ENCODE results near the gene OR5A2. TPM values are rescaled to one million over a fixed set of nuclear protein-coding genes. Genes with fewer than 3 reads are reported as not detected.
A peak's percentile ranks its signal among the peaks of the same experiment; 100 is the strongest.
"Not testable (repeated sequence)": the region's sequence is repeated elsewhere in the genome, so short reads cannot be mapped to it uniquely, and the experiment has no call there.

OR5A2 gene
- total RNA-seq: not detected

GRCh38 chr11:59426361-59427067 lies at the start of gene OR5A2:
Gene OR5A2, minus strand, starts transcription at chr11:59426413. Its CDS starts 3,460 bp downstream, at chr11:59422953.
- H3K27me3 Mint-ChIP-seq: peaks cover 10% of the 10 kb centered on the region
- ATAC-seq (no peak), DNase-seq (no peak)
- peaks cover 4% of the 10 kb centered on the region for H3K4me1 Mint-ChIP-seq
- H3K27ac Mint-ChIP-seq: no peak within 1 kb of the TSS
- no peaks in the 10 kb centered on the region for H3K9me3 Mint-ChIP-seq (ENCODE audit: low read depth)
- no peaks in the 10 kb centered on the region for H3K36me3 Mint-ChIP-seq
- no peak within 1 kb of the TSS for H3K4me3 Mint-ChIP-seq
- CTCF ChIA-PET: no interaction called here

DNA sequence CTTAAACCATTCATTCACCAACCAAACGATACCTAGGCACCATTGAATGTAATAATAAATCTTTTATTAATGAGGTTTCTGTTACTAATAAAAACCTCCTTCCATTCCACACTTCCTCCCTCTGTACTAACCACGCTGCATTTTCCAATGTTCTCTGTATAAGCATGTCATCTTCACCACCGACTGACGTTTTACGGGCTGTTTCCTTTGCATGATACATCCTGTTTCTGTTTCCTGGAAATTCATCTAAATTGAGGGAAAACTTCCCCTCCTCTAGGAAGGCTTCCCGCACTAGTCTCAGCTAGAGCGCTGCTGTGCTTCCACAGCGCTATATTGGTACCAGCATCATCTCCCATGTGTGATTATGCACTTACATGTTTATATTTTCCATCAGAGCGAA lies 49.0 kb upstream of the OR5A2 start:
- no peaks in the 10 kb centered on the region for H3K36me3 Mint-ChIP-seq
- ATAC-seq (no peak), DNase-seq (no peak)
- no peak overlapping the region for H3K27ac Mint-ChIP-seq
- H3K27me3 Mint-ChIP-seq: peaks cover 11% of the 10 kb centered on the region
- no peaks in the 10 kb centered on the region for H3K9me3 Mint-ChIP-seq (ENCODE audit: low read depth)
- CTCF ChIA-PET: no interaction called here
- no peaks in the 10 kb centered on the region for H3K4me1 Mint-ChIP-seq
- H3K4me3 Mint-ChIP-seq: no peak overlapping the region

DNA sequence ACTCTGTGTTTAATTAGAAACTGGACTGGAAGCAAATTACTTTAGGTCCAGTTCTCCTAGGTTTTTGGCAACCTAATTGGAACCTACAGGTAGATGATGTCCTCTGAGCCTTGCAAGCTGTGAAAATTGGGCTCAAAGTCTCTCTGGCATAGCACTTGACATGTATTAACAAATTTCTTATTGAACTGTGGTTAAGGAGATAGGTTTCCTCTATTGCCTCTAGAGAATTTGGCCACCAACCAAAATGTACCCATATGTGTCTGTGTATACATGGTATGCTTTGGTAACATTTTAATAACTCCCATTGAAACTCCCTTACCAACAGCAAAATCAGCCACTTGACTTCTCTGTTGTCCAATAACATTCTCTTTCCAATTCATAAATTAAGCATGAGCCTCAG lies 46.8 kb upstream of the OR5A2 start, which contains the start of gene OR4D10:
Gene OR4D10 (plus strand): TSS at position 301 of the 400 bp plus-strand sequence. CDS start 4,115 bp downstream, outside the sequence.
- H3K27ac Mint-ChIP-seq: no peak within 1 kb of the TSS
- peaks cover 6% of the 10 kb centered on the region for H3K27me3 Mint-ChIP-seq
- H3K36me3 Mint-ChIP-seq: no peaks in the 10 kb centered on the region
- no peaks in the 10 kb centered on the region for H3K4me1 Mint-ChIP-seq
- ATAC-seq (no peak), DNase-seq (no peak)
- H3K4me3 Mint-ChIP-seq: no peak within 1 kb of the TSS
- CTCF ChIA-PET: no interaction called here
- H3K9me3 Mint-ChIP-seq (ENCODE audit: low read depth): no peaks in the 10 kb centered on the region

GRCh38 chr11:59463190-59463641 lies 37.0 kb upstream of the OR5A2 start:
- peaks cover 2% of the 10 kb centered on the region for H3K9me3 Mint-ChIP-seq (ENCODE audit: low read depth)
- DNase-seq (no peak), ATAC-seq (no peak)
- H3K27me3 Mint-ChIP-seq: peaks cover 21% of the 10 kb centered on the region
- no peaks in the 10 kb centered on the region for H3K36me3 Mint-ChIP-seq
- no peak overlapping the region for H3K27ac Mint-ChIP-seq
- no peaks in the 10 kb centered on the region for H3K4me1 Mint-ChIP-seq
- no peak overlapping the region for H3K4me3 Mint-ChIP-seq
- CTCF ChIA-PET: no interaction called here

DNA sequence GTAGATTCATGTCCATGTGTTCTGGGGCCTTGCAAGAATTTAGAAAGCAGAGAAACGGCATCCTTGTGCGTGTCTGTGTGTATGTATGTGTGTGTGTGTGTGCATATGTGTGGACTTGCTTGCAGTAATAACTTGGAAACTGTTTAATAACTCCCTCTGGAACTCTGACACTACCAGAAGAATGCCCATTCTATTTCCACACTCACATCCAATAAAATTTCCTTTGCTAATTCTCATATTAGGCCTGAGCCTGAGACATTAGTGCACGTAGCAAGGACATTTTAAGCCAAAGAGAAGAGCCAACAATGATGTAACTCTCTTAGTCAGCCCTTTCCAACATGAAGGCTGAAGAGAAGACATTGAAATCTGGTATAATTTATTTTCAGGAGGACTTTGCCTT lies 33.7 kb upstream of the OR5A2 start:
- no peak overlapping the region for H3K4me3 Mint-ChIP-seq
- H3K9me3 Mint-ChIP-seq (ENCODE audit: low read depth): peaks cover 2% of the 10 kb centered on the region
- ATAC-seq (no peak), DNase-seq (no peak)
- peaks cover 21% of the 10 kb centered on the region for H3K27me3 Mint-ChIP-seq
- H3K4me1 Mint-ChIP-seq: no peaks in the 10 kb centered on the region
- CTCF ChIA-PET: no interaction called here
- no peak overlapping the region for H3K27ac Mint-ChIP-seq
- H3K36me3 Mint-ChIP-seq: no peaks in the 10 kb centered on the region

DNA sequence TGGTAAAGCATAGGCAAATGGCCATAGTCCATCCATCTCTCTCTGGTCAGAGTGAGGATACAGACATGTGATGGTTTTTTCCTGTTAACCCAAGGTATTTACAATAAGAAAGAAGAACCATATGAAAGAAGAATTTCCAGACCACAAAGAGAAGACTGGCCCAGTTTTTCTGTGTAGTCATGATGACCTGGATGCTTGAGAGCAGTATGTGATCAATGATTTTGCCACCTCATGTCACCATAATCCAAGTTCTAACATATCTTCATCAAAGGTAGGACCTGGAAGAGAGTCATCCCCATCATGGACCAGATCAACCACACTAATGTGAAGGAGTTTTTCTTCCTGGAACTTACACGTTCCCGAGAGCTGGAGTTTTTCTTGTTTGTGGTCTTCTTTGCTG lies 30.4 kb upstream of the OR5A2 start, which contains the start of gene OR4D6:
Gene OR4D6 (plus strand): TSS at position 301 of the 400 bp plus-strand sequence. CDS start 0 bp downstream, at position 301.
- no peaks in the 10 kb centered on the region for H3K4me1 Mint-ChIP-seq
- no peak for ATAC-seq
- no peaks in the 10 kb centered on the region for H3K9me3 Mint-ChIP-seq (ENCODE audit: low read depth)
- CTCF ChIA-PET: no interaction called here
- H3K27ac Mint-ChIP-seq: no peak within 1 kb of the TSS
- peaks cover 7% of the 10 kb centered on the region for H3K27me3 Mint-ChIP-seq
- H3K4me3 Mint-ChIP-seq: no peak within 1 kb of the TSS
- H3K36me3 Mint-ChIP-seq: no peaks in the 10 kb centered on the region
- DNase-seq: no peak

GRCh38 chr11:59448484-59448883 lies 22.3 kb upstream of the OR5A2 start:
- DNase-seq: no peak
- Mint-ChIP-seq H3K9me3 (ENCODE audit: low read depth) (no peaks in the 10 kb centered on the region), H3K4me1 (no peaks in the 10 kb centered on the region), H3K36me3 (no peaks in the 10 kb centered on the region), H3K27me3 (peaks cover 9% of the 10 kb centered on the region), H3K4me3 (no peak overlapping the region), H3K27ac (no peak overlapping the region)
- CTCF ChIA-PET: no interaction called here
- no peak for ATAC-seq

DNA sequence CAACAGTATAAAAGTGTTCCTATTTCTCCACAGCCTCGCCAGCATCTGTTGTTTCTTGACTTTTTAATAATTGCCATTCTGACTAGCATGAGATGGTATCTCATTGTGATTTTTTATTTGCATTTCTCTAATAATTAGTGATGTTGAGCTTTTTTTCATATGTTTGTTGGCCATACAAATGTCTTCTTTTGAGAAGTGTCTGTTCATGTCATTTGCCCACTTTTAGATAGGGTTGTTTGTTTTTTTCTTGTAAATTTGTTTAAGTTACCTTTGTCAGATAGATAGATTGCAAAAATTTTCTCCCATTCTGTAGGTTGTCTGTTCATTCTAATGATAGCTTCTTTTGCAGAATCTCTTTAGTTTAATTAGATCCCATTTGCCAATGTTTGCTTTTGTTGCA lies 19.4 kb upstream of the OR5A2 start:
- ATAC-seq; CTCF ChIA-PET; H3K27me3 Mint-ChIP-seq; H3K4me1 Mint-ChIP-seq; DNase-seq; H3K36me3 Mint-ChIP-seq; H3K9me3 Mint-ChIP-seq (ENCODE audit: low read depth); H3K27ac Mint-ChIP-seq; H3K4me3 Mint-ChIP-seq: not testable (repeated sequence)

GRCh38 chr11:59437770-59438169 lies 11.6 kb upstream of the OR5A2 start:
- ATAC-seq: no peak
- Mint-ChIP-seq H3K9me3 (ENCODE audit: low read depth) (no peaks in the 10 kb centered on the region), H3K4me3 (no peak overlapping the region), H3K4me1 (no peaks in the 10 kb centered on the region), H3K36me3 (no peaks in the 10 kb centered on the region), H3K27ac (no peak overlapping the region), H3K27me3 (peaks cover 28% of the 10 kb centered on the region)
- no peak for DNase-seq
- CTCF ChIA-PET: no interaction called here

DNA sequence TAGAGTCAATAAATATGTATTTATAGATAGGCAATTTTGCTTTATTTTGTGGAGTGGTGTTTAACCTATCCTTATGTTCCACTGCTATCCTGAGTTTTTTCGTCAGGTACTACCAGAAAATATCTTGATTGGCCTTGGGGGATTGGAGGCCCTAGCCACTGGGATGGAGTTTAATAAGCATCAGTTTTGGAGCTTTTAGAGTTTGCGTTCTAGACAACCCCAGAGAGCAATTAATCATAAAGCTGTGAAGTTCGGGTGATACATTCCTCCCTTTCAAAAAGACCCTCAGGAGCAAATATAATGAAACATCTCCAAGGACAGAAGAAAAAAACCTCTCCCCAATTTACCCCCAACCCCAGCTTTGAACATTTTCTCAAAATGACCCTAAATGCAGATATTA lies 10.0 kb upstream of the OR5A2 start, which contains the start of gene OR5A1:
Gene OR5A1 (plus strand): TSS at position 301 of the 400 bp plus-strand sequence. CDS start 6,700 bp downstream, outside the sequence.
- H3K4me1 Mint-ChIP-seq: no peaks in the 10 kb centered on the region
- CTCF ChIA-PET: interaction anchor here (1.3 kb wide), 1 partner anchor 264 kb away, joined by 3 read pairs; the partner anchor contains the start of gene DTX4
- ATAC-seq: no peak
- peaks cover 35% of the 10 kb centered on the region for H3K27me3 Mint-ChIP-seq
- DNase-seq: no peak
- H3K27ac Mint-ChIP-seq: no peak within 1 kb of the TSS
- H3K4me3 Mint-ChIP-seq: no peak within 1 kb of the TSS
- H3K9me3 Mint-ChIP-seq (ENCODE audit: low read depth): no peaks in the 10 kb centered on the region
- no peaks in the 10 kb centered on the region for H3K36me3 Mint-ChIP-seq

- Mint-ChIP-seq H3K4me3 (no peak overlapping the region), H3K36me3 (no peaks in the 10 kb centered on the region), H3K27ac (no peak overlapping the region), H3K9me3 (ENCODE audit: low read depth) (no peaks in the 10 kb centered on the region), H3K4me1 (no peaks in the 10 kb centered on the region), H3K27me3 (peaks cover 18% of the 10 kb centered on the region)
- CTCF ChIA-PET: interaction anchor here (0.9 to 3.2 kb wide), 9 partner anchors 9 to 337 kb away, joined by 3 to 17 read pairs (median 4); partner anchors contain the start of gene DTX4
- DNase-seq (no peak), ATAC-seq (peak; percentile 61)
Observed at GRCh38 chr11:59429924-59430516, 3.8 kb upstream of the OR5A2 start.

GRCh38 chr11:59427068-59427382 lies 812 bp upstream of the OR5A2 start:
- CTCF ChIA-PET: no interaction called here
- Mint-ChIP-seq H3K4me3 (no peak overlapping the region), H3K27me3 (peaks cover 14% of the 10 kb centered on the region), H3K4me1 (peaks cover 4% of the 10 kb centered on the region), H3K36me3 (no peaks in the 10 kb centered on the region), H3K9me3 (ENCODE audit: low read depth) (no peaks in the 10 kb centered on the region), H3K27ac (no peak overlapping the region)
- ATAC-seq (no peak), DNase-seq (no peak)

- Mint-ChIP-seq H3K36me3 (no peaks in the 10 kb centered on the region), H3K27me3 (peaks cover 10% of the 10 kb centered on the region), H3K27ac (no peak overlapping the region), H3K4me3 (no peak overlapping the region), H3K9me3 (ENCODE audit: low read depth) (no peaks in the 10 kb centered on the region), H3K4me1 (peaks cover 4% of the 10 kb centered on the region)
- ATAC-seq (no peak), DNase-seq (no peak)
- CTCF ChIA-PET: interaction anchor here (0.7 kb wide), 1 partner anchor 85 kb away, joined by 3 read pairs; no protein-coding TSS in a partner anchor
Observed at GRCh38 chr11:59425131-59425530, 1.1 kb downstream of the OR5A2 start.

- CTCF ChIA-PET: no interaction called here
- Mint-ChIP-seq H3K27me3 (peaks cover 13% of the 10 kb centered on the region), H3K4me3 (no peak overlapping the region), H3K9me3 (ENCODE audit: low read depth) (no peaks in the 10 kb centered on the region), H3K27ac (no peak overlapping the region), H3K36me3 (no peaks in the 10 kb centered on the region), H3K4me1 (peaks cover 4% of the 10 kb centered on the region)
- no peak for ATAC-seq
- no peak for DNase-seq
Observed at GRCh38 chr11:59423835-59424234, 2.4 kb downstream of the OR5A2 start.
